Suprapubic skin (tissue), 4 donors: ENCODE measurements around the gene RPS2. TPM values are rescaled to one million over a fixed set of nuclear protein-coding genes. Genes with fewer than 3 reads are reported as not detected.
A peak's percentile ranks its signal among the peaks of the same experiment; 100 is the strongest.

Experiments used
- DNase-seq, 2 donors: peaks; one replicate each; pipeline ENCODE4 v3.0.0-alpha.2; 2019; ENCODE audit warnings: low spot score in 2 of 2
- H3K27ac ChIP-seq: fragments of 200-600 bp; sonication (generic); one replicate; pipeline ENCODE4 v1.5.1; 2019
- H3K27me3 ChIP-seq: fragments of 200-600 bp; sonication (generic); one replicate; pipeline ENCODE4 v1.5.1; 2019
- H3K36me3 ChIP-seq: fragments of 200-600 bp; sonication (generic); one replicate; pipeline ENCODE4 v1.5.1; 2019
- H3K4me1 ChIP-seq: fragments of 200-600 bp; sonication (generic); one replicate; pipeline ENCODE4 v1.5.1; 2019
- H3K4me3 ChIP-seq: fragments of 200-600 bp; sonication (generic); one replicate; pipeline ENCODE4 v1.5.1; 2019; ENCODE audit warnings: mild to moderate bottlenecking
- H3K9me3 ChIP-seq: fragments of 200-600 bp; sonication (generic); one replicate; pipeline ENCODE4 v1.5.1; 2019
- CTCF ChIP-seq, 2 donors: fragments of 200-600 bp in 1 of 2; fragments of 450-650 bp in 1 of 2; sonication (generic) in 1 of 2; IDR thresholded peaks; one replicate each; pipeline ENCODE4 v1.5.1; 2016 to 2019; ENCODE audit warnings: antibody characterized with exemption in 2 of 2, mild to moderate bottlenecking in 1 of 2, moderate library complexity in 1 of 2
- EP300 ChIP-seq: sonication (generic); formaldehyde crosslinking; IDR thresholded peaks from one replicate; pipeline ENCODE4 v1.6.1; 2017; ENCODE audit warnings: antibody characterized with exemption
- POLR2A ChIP-seq, 2 donors: fragments of 450-650 bp; IDR thresholded peaks; one replicate each; pipeline ENCODE4 v1.6.1; 2017; ENCODE audit warnings: antibody characterized with exemption in 2 of 2, mild to moderate bottlenecking in 2 of 2, moderate library complexity in 2 of 2
- POLR2AphosphoS5 ChIP-seq, 3 donors: sonication (generic); formaldehyde crosslinking; IDR thresholded peaks; one replicate each; pipeline ENCODE4 v1.6.1; 2017; ENCODE audit warnings: antibody characterized with exemption in 3 of 3
- WGBS: methylation state at CpG from one replicate; pipeline ENCODE4 v1.1.5; 2018; 5-methylcytosine and 5-hydroxymethylcytosine counted together
- total RNA-seq, 4 donors: library from RNA; depleted of rRNA; stranded (reverse); fragments of >200 nt; gene quantifications; one replicate each; pipeline ENCODE4 v1.1.0, GENCODE V29; 2016

The RPS2 gene
- total RNA-seq, 4 donors from 2014 or later: 3,268 to 4,213 (median 3,625) TPM

GRCh38 chr16:1978476-1979120 is 14.0 kb upstream of the RPS2 start:
- Histone ChIP-seq H3K36me3 (peaks cover 46% of the 10 kb centered on the region), H3K27me3 (peaks cover 30% of the 10 kb centered on the region), H3K4me1 (peaks cover 51% of the 10 kb centered on the region), H3K9me3 (no peaks in the 10 kb centered on the region), H3K27ac (peak overlapping the region; percentile 43), H3K4me3 (peak overlapping the region; percentile 41)
- WGBS: 61% methylated on average over 7 of the region's 37 CpGs
- TF ChIP-seq EP300: no peak
- TF ChIP-seq CTCF (IDR thresholded peaks at IDR 0.05): no peak
- TF ChIP-seq POLR2A (IDR thresholded peaks at IDR 0.05): no peak
- no peak for TF ChIP-seq POLR2AphosphoS5 (IDR thresholded peaks at IDR 0.05)
- no peak for DNase-seq

GRCh38 chr16:1977875-1978268 is 13.2 kb upstream of the RPS2 start:
- WGBS: 60% methylated on average over 2 of the region's 18 CpGs

GRCh38 chr16:1976951-1977874 is 12.6 kb upstream of the RPS2 start:
- no peaks in the 10 kb centered on the region for H3K9me3 ChIP-seq
- H3K27ac ChIP-seq: no peak overlapping the region
- peaks cover 30% of the 10 kb centered on the region for H3K27me3 ChIP-seq
- TF ChIP-seq EP300 (no peak), POLR2A (IDR thresholded peaks at IDR 0.05) (no peak), POLR2AphosphoS5 (IDR thresholded peaks at IDR 0.05) (no peak), CTCF (IDR thresholded peaks at IDR 0.05) (no peak)
- H3K36me3 ChIP-seq: peaks cover 46% of the 10 kb centered on the region
- no peak for DNase-seq
- H3K4me1 ChIP-seq: peaks cover 54% of the 10 kb centered on the region
- no peak overlapping the region for H3K4me3 ChIP-seq
- WGBS: 86% methylated on average over 7 of the region's 33 CpGs

More at GRCh38 chr16:1977875-1978268, 13.2 kb upstream of the RPS2 start:
- Histone ChIP-seq H3K9me3 (no peaks in the 10 kb centered on the region), H3K36me3 (peaks cover 46% of the 10 kb centered on the region), H3K27ac (no peak overlapping the region), H3K4me3 (no peak overlapping the region), H3K4me1 (peaks cover 51% of the 10 kb centered on the region), H3K27me3 (peaks cover 30% of the 10 kb centered on the region)
- no peak for DNase-seq
- no peak for TF ChIP-seq POLR2A (IDR thresholded peaks at IDR 0.05)
- no peak for TF ChIP-seq EP300
- no peak for TF ChIP-seq POLR2AphosphoS5 (IDR thresholded peaks at IDR 0.05)
- no peak for TF ChIP-seq CTCF (IDR thresholded peaks at IDR 0.05)

GRCh38 chr16:1976216-1976520 is 11.5 kb upstream of the RPS2 start:
- Histone ChIP-seq H3K27ac (no peak overlapping the region), H3K4me1 (peaks cover 49% of the 10 kb centered on the region), H3K36me3 (peaks cover 46% of the 10 kb centered on the region), H3K4me3 (no peak overlapping the region), H3K27me3 (peaks cover 26% of the 10 kb centered on the region), H3K9me3 (no peaks in the 10 kb centered on the region)
- WGBS: 84% methylated on average over 7 of the region's 8 CpGs
- DNase-seq: no peak
- TF ChIP-seq POLR2AphosphoS5 (IDR thresholded peaks at IDR 0.05): no peak
- TF ChIP-seq POLR2A (IDR thresholded peaks at IDR 0.05): no peak
- no peak for TF ChIP-seq EP300
- TF ChIP-seq CTCF (IDR thresholded peaks at IDR 0.05): no peak
